HG03066 (cell line): Measurements from ENCODE around the gene RAI14.
"Not testable (repeated sequence)": the region's sequence is repeated elsewhere in the genome, so short reads cannot be mapped to it uniquely, and the experiment has no call there.

Experiments
- ATAC-seq: cut with Tn5 transposase; IDR thresholded peaks from one replicate; pipeline ENCODE4 v1.9.1; 2021; ENCODE audit warnings: low read depth; ENCODE audit not compliant: unreplicated experiment

Gene RAI14

DNA sequence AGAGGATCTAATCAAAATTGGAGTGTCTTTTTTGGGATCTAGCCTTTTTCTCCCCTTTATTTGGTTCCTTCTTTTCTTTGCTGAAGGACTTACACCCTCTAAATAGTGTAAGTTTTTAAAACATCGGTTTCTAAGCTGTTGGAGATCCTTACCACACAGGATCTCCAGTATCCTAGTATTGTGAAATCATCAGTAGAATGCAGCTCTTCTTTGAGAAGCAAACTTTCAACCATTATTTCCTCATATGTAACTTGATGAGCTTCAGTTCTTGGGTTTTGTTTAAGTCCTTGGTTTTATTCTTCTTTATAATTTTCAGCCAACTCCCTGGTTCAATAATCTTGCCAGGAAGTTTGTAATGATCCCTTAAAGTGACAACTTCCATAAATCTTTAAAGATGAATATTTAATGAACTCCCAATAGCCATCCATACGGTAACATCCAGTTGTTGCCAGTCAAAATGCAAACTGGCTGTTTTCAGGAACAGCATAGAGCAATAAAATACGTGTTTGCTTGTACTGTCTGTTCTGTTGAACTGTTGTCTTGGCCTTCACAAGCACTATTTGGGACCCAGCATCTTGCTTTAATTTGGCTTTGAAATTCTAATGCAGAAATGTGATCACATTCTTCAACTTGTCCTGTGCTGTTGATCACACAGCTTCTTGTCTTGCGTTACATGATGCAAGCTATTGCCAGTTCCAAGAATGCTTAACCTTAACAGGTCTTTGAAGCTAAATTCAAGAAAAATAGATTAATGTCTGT lies 148.0 kb downstream of the RAI14 start:
- no peak for ATAC-seq

DNA sequence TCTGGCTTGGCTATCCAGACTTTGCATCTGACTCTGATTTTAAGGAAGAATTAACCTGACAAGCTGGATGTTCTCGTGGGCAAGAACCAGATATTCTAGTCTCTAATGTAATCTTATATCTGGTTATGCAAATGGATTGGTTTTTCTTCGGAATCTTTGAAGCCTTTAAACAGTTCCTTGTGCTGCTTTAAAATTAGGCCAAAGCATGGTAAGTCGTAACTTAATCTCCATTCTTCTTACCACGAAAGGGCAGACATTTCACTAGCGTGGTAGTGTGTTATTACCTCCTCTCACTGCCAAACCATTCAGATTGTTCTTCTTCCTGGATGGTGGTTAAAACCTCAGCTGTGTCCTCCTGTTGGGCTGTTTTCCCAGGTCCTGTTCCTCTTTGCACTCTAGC lies 148.8 kb downstream of the RAI14 start:
- no peak for ATAC-seq

DNA sequence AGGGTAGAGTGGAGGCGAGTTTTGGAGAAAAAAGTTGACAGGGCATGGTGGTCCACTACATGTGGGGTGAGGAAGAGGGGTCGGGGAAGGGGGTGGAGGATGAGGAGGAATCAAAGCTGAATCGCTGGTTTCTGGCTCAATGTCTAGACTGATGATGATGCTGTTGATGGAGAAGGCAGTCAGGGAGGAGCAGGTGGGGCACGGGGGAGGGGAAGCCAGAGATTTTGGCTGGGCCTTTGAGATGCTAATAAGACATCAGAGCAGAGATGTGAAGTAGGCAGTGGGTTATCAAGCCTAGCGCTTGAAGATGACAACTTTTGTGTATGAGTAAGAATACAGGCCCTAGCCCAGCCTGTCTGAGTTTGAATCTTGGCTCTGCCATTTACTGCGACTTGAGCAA lies 150.4 kb downstream of the RAI14 start:
- no peak for ATAC-seq

DNA sequence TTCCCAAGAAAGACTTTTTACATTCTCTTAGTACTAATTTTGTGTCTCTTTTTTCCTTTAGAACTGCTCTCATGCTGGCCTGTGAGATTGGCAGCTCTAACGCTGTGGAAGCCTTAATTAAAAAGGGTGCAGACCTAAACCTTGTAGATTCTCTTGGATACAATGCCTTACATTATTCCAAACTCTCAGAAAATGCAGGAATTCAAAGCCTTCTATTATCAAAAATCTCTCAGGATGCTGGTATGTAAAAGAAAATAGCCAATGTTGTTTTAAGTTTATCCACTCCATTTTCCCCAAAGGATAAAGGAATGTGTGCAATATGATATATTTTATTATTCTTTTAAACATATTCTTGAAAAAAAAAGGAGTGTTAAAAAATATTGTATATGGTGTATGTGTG lies 155.6 kb downstream of the RAI14 start:
- ATAC-seq = no peak

DNA sequence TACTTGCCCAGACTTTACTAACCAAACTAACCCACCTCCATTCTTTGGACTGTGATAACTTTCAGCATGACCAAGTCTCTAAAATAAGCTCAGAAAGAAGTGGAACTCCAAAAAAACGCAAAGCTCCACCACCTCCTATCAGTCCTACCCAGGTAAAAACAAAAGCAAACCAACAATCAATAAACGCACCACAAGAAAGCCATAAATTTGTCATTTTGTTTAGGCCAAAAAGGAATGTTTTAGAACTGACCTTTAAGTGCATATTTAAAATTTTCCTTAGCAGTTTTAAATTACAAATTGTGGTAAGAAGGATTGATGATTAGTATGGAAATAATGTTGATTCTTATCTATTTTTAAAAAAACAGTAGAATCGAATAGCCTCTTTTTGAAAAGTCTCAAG lies 157.4 kb downstream of the RAI14 start:
- ATAC-seq = no peak

DNA sequence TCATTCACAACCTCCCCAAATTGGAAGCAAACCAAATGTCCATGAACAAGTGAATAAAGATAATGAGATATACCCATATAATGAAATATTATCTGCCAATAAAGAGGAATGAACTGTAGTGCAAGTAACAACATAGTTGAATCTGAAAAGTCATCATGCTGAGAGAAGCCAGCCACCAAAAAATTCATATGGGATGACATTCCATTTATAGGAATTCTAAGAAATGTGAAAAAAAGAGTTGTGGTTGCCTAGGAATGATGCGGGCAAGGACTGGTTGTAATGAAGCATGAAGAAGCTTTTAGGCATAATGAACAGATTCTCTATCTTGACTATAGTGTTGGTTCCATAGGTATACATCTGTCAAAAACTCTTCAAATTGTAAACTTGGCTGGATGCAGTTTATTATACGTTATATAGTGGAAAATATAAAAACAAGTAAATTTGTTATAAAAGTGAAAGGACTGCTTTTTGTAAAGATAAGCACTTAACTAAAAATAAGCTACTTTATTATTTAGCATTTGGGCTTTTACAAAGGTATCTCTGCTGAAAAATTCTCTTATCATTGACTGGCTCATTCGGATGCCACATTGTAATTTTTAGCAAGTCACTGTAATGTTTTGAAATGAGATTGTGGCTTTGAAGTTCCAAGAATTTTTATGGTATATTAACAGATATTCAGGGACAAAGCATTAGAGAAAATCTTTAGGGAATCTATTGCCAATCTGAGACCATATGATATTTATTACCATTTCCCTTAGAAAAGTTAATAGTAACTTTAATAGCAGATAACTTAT lies 161.6 kb downstream of the RAI14 start:
- no peak for ATAC-seq

DNA sequence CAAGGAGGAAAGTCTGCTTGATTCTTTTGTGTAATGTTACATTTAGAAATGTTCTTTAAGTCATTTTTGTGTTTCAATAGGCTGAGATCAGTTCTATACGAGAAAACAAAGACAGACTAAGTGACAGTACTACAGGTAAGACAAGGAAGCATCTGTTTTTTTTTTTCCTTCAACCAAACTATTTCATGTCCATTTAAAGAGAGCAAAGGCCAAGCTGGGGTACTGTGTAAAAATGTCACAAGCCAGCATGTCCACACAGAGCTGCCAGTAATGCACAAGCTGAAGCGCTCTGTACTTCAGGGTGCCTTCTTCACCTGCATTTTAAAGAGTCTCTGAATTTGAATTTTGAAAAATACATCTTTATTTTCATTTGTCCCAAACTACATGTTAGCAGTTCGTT lies 162.6 kb downstream of the RAI14 start:
- ATAC-seq = no peak

DNA sequence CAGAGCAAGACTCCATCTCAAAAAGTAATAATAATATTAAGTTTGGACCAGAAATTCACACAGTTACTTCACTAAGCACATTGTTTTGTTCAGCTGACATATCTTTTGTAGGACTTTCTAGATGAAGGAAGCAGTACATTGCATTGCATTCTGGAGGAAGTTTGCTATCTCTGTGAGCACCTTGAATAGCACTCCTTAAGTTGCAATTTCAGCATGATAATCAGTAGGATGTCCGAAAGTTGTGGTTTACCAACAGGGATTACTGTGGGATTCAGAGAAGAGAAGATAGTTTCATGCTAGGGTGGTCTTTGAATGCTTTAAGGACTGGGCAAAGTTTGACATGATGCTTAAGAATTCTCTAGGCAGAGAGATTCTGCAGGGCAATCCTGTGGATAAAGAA lies 164.5 kb downstream of the RAI14 start:
- ATAC-seq = no peak

DNA sequence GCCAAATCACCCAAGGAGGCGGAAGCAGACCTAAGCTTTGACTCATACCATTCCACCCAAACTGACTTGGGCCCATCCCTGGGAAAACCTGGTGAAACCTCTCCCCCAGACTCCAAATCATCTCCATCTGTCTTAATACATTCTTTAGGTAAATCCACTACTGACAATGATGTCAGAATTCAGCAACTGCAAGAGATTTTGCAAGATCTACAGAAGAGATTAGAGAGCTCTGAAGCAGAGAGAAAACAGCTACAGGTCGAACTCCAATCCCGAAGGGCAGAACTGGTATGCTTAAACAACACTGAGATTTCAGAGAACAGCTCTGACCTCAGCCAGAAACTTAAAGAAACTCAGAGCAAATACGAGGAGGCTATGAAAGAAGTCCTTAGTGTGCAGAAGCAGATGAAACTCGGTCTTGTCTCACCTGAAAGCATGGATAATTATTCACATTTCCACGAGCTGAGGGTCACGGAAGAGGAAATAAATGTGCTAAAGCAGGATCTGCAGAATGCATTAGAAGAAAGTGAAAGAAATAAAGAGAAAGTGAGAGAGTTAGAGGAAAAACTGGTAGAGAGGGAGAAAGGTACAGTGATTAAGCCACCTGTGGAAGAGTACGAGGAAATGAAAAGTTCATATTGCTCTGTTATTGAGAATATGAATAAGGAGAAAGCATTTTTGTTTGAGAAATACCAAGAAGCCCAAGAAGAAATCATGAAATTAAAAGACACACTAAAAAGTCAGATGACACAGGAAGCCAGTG lies 167.0 kb downstream of the RAI14 start:
- ATAC-seq = no peak

DNA sequence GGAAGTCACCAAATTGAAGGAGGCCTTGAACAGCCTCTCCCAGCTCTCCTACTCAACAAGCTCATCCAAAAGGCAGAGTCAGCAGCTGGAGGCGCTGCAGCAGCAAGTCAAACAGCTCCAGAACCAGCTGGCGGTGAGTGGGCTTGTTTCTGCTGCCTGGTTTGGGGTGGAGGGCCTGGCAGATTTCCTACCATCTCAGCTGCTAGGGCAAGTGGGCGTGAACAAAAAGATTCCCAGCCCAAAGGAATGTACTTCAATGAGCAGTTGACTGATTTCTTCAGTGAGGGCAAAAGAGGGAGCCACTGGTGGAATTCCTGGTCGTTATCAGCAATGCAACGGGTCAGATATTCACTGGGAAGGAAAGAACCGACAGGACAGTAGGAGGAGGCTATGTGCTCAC lies 170.2 kb downstream of the RAI14 start:
- no peak for ATAC-seq

DNA sequence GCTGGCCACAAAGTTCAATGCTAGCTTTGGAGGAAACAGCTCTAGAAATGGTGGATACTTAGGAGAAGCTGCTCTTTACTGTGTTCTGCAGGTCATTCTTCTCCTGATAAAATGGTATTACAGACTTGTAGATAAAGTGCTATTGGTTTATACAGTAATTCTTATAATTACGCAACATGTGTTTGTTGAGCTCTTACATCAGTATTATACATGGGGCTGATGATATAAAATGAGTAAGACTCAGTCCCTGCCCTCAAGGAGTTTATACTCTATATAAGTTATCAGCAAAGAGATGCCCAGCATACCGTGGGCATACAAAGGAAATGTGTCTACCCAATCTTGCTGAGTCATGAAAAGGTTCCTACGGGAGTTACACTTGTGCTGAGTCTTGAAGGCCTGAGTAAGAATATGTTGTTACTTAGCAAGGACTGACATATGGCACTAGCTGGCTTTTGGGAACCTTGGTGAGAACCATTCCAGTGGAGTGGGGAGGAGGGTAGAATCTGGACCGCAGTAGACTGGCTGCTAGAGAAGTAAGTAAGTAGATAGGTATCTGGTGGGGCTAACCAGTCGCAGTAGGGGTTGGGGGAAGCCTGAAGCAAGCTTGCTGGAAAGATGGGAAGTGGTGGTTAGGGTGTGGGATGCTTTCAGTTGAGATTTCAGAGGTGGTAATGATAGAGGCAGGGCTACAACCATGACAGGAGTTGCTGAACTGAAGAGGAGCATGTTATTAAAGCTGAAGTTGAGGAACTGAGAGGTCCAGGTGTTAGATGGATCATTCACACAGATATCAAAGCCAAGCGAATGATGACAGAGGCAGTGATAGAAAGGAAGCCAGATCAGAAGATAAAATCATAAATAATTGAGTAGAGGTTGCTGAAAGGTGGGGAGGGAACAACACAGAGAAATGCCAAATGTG lies 171.7 kb downstream of the RAI14 start:
- ATAC-seq = no peak

DNA sequence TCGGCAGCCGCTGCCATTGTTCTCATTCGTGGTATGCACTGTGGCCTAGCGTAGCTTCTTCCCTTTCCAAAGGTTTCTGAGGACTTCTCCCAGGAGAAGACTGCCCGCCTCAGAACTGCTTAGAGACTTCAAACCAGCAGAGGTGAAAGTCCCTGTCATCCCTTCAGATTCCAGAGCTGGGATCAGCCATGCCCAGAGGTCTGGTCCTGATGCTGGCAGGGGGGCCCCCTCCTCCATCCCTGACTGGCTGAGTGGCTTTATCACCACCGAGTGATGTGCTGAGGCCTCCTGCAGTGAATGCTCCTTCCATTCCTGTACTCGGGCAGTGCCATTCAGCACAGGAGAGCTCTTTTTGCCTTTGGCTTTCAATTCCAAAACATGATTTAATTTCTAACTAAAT lies 174.7 kb downstream of the RAI14 start:
- ATAC-seq = not testable (repeated sequence)

DNA sequence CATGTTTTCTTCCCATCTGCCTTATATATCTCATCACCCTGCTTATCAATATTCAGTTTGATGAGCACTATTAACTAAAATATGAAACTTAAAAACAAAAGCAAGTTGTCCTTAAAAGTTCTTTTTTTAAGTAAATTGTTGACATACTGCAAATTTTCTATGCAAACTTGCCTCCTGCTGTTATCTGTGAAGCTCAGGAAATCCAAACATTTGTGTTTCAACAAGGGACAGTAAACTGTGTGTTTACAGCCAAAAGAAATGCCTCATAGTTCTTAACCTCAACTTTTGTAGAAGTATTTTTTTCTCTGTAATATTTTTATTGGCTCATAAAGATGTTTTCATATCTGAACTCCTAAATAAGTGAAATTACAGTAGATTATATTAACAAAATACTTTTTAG lies 175.2 kb downstream of the RAI14 start:
- no peak for ATAC-seq

DNA sequence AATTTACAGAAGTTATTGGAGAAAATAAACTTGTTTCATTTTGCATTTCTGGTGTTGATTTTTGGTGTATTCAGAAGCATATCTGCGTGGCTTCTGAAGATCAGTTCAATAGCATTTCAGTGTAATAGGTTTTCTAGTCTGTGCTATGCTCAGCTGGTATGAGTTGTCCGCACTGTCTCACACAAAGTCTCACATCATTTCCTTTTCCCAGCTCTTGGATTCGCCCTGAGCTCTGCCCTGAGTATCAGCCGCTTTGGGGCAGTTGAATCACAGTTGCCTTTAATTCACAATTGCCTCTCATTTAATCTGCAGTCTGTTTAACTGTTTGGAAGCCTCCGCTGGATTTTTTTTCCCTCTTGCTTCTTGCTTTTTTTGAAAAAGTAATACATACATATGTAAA lies 176.4 kb downstream of the RAI14 start:
- ATAC-seq = no peak

DNA sequence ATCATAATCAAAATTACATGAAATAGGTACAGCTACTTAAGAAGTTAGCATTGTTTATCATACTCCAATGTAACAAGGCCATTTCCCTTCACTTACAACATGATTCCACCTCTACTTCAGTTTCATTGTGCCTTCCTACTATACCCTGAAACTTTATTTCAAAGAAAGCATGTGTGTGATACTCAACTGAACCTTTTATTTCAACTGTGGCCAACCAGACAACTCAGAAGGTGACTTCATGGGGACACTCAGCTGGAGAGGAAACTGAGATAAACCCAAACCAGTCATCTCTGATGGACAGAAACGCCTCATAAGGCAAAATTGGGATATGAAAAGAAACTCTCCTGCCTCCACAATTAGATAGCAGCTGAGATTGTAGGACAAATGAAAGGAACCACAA lies 177.0 kb downstream of the RAI14 start:
- no peak for ATAC-seq

DNA sequence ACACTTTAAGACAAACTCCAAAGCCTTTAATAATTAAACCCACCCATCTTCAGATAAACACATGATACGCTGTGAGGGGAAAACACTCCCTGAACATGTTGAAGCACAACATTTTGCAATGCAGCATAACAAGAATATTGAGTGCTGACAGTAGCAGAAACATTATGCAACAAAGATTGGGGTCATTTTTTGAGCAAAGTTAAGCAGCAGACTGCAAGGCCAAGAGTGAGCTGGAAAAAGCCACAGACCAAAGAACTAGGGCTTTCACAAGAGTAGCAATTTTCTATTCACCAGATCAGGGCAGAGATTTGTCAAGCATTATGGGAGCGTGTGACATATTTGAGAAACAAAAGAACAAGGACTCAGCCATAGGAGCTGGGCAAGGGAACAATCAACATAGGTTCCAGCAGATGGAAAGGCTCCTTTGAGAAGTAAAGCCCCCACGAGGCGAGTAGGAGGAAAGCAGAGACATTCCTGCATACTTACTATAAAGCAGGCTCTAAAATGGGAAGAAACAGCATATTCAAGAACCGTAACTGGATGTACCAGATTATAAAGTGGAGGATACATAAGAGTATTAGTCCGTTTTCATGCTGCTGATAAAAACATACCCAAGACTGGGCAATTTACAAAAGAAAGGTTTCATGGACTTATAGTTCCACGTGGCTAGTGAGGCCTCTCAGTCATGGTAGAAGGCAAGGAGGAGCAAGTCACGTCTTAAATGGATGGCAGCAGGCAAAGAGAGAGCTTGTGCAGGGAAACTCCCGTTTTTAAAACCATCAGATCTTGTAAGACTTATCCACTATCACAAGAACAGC lies 178.1 kb downstream of the RAI14 start:
- ATAC-seq = no peak

DNA sequence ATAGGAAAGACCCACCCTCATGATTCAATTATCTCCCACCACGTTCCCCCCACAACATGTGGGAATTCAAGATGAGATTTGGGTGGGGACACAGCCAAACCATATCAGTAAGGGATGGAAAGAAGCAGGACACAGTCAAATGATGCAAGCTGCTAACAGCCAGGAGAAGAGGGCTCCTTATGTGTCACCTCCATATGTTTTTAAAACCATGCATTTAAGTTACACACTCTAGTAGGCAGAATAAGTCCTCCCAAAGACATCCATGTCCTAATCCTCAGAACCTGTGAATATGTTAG lies 178.6 kb downstream of the RAI14 start:
- no peak for ATAC-seq

DNA sequence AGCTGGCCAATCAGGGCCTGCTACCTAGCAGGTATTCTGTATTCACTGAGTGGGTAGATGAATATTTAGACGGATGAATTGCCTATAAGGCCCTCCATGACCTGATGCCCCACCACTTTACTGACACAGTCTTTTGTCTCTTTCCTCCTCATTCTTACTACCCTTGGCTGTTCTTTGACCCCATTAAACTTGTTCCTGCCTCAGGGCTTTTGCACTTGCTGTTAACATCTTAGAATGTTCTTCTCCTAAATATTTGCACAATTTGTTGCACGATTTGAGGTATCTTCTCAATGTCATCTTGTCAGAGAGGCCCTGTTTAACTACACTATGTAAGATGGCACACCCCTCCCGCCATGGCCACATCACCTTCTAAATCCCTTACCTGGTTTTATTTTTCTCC lies 179.5 kb downstream of the RAI14 start:
- no peak for ATAC-seq

DNA sequence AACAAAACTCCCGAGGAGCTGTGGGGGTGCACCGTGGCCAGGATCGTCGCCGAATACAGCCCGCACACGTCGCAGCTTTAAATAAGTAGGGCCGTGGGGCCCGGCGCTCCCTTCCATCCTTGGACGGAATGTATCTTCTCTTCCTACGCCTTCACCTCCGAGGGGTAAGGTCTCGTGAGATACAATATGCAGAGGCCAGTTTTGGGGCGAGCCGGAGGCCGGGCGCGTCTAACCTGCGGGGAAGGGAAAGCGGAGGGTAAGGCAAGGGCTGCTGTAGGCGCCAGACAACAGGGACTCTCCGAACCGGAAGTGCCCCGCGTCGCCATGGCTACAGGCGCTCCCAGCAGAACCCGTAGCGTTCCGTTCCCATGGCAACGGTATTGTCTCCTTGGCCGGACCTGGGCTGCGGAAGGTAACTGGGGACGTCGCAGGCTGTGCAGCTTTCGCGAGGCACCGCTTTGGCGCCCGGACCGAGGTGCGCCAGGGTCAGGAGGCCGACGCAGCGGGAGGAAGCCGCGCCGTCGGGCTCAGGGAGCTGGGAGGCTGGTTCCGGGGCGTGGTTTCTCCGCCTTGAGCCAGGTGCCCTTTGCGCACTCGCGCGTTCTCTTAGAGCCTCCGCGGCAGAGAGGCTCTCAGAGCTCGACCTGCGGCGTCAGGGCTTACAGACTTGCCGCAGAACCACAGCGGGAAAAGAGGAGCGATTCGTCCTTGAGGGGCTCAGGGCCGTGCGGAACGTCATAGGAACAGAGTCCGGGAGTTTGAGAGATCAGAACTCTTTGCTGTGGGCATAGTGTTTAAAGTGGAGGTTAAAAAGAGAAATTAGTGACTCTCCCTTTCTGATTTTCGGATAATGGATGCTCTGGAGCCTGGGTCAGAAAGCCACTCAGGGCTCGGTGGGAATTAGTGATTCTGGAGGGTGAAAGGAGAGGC lies 182.9 kb downstream of the RAI14 start, which contains the start of gene TTC23L:
Gene TTC23L (plus strand): TSS at position 380 of the 930 bp plus-strand sequence. CDS start 1,508 bp downstream, outside the sequence.
- peak; percentile 94 for ATAC-seq
